ENCODE data around the gene CHMP3. TPM values are rescaled to one million over a fixed set of nuclear protein-coding genes. Genes with fewer than 3 reads are reported as not detected.
"Not testable (repeated sequence)": the region's sequence is repeated elsewhere in the genome, so short reads cannot be mapped to it uniquely, and the experiment has no call there.

Gene CHMP3
- total RNA-seq, 1 donor, result 76.0 TPM

DNA sequence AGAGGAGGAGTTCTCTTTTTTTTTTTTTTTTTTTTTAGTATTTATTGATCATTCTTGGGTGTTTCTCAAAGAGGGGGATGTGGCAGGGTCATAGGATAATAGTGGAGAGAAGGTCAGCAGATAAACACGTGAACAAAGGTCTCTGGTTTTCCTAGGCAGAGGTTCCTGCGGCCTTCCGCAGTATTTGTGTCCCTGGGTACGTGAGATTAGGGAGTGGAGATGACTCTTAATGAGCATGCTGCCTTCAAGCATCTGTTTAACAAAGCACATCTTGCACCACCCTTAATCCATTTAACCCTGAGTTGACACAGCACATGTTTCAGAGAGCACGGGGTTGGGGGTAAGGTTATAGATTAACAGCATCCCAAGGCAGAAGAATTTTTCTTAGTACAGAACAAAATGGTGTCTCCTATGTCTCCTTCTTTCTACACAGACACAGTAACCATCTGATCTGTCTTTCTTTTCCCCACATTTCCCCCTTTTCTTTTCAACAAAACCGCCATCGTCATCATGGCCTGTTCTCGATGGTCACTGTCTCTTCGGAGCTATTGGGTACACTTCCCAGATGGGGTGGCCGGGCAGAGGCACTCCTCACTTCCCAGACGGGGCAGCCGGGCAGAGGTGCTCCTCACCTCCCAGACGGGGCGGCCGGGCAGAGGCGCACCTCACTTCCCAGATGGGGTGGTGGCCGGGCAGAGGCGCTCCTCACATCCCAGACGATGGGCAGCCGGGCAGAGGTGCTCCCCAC is 14.9 kb downstream of the CHMP3 start:
- H3K4me3 ChIP-seq (ENCODE audit: insufficient read depth, low read length); H4K20me1 ChIP-seq (ENCODE audit: insufficient read depth, low read length); H3K27me3 ChIP-seq (ENCODE audit: insufficient read depth, low read length); H3K27ac ChIP-seq (ENCODE audit: low read depth, low read length); DNase-seq (ENCODE audit: insufficient read length, low spot score, missing footprints); H3K36me3 ChIP-seq (ENCODE audit: insufficient read depth, low read length); H3K4me1 ChIP-seq (ENCODE audit: insufficient read depth, low read length); H2AFZ ChIP-seq (ENCODE audit: low read length); H3K9me3 ChIP-seq (ENCODE audit: low read depth, low read length); H3K4me2 ChIP-seq (ENCODE audit: insufficient read depth, low read length): not testable (repeated sequence)
- H3K79me2 ChIP-seq (ENCODE audit: insufficient read depth, low read length), result peaks cover 29% of the 10 kb centered on the region

DNA sequence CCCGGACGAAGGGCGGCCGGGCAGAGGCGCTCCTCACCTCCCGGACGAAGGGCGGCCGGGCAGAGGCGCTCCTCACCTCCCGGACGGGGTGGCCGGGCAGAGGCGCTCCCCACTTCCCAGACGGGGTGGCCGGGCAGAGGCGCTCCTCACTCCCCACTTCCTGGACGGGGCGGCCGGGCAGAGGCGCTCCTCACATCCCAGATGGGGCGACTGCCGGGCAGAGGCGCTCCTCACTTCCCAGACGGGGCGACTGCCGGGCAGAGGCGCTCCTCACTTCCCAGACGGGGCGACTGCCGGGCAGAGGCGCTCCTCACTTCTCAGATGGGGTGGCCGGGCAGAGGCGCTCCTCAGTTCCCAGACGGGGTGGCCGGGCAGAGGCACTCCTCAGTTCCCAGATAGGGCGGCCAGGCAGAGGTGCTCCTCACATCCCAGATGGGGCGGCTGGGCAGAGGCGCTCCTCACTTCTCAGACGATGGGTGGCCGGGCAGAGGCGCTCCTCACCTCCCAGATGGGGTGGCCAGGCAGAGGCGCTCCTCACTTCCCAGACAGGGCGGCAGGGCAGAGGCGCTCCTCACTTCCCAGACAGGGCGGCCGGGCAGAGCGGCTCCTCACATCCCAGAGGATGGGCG is 17.8 kb downstream of the CHMP3 start:
- DNase-seq (ENCODE audit: insufficient read length, low spot score, missing footprints); H3K27me3 ChIP-seq (ENCODE audit: insufficient read depth, low read length); H3K36me3 ChIP-seq (ENCODE audit: insufficient read depth, low read length); H3K79me2 ChIP-seq (ENCODE audit: insufficient read depth, low read length); H3K4me1 ChIP-seq (ENCODE audit: insufficient read depth, low read length); H4K20me1 ChIP-seq (ENCODE audit: insufficient read depth, low read length); H3K27ac ChIP-seq (ENCODE audit: low read depth, low read length); H3K4me2 ChIP-seq (ENCODE audit: insufficient read depth, low read length); H3K9me3 ChIP-seq (ENCODE audit: low read depth, low read length); H2AFZ ChIP-seq (ENCODE audit: low read length); H3K4me3 ChIP-seq (ENCODE audit: insufficient read depth, low read length): not testable (repeated sequence)

DNA sequence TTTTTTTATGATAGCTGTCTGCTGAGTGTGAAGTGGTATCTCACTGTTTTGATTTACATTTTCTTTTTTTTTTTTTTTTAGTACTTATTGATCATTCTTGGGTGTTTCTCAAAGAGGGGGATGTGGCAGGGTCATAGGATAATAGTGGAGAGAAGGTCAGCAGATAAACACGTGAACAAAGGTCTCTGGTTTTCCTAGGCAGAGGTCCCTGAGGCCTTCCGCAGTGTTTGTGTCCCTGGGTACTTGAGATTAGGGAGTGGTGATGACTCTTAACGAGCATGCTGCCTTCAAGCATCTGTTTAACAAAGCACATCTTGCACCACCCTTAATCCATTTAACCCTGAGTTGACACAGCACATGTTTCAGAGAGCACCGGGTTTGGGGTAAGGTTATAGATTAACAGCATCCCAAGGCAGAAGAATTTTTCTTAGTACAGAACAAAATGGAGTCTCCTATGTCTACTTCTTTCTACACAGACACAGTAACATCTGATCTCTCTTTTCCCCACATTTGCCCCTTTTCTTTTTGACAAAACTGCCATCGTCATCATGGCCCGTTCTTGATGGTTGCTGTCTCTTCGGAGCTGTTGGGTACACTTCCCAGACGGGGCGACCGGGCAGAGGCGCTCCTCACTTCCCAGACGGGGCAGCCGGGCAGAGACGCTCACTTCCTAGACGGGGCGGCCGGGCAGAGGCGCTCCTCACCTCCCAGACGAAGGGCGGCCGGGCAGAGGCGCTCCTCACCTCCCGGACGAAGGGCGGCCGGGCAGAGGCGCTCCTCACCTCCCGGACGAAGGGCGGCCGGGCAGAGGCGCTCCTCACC is 18.8 kb downstream of the CHMP3 start:
- not testable (repeated sequence) for DNase-seq (ENCODE audit: insufficient read length, low spot score, missing footprints)

DNA sequence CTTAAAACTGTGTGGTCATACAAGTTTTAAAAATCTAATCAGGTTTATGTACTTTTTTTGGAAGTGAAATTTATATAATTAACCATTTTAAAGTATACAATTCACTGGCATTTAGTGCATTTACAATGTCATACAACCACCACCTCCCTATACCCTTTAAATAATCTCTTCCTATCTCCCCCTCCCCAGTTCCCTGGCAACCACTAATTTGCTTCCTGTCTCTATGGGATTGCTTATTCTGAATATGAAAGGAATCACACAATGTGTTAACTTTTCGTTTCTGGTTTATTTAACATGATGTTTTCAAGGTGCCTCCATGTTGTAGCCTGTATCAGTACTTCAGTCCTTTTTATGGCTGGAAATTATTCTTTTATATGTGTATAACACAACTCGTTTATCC is 19.4 kb downstream of the CHMP3 start:
- H3K4me3 ChIP-seq (ENCODE audit: insufficient read depth, low read length), result no peak overlapping the region
- no peak overlapping the region for H2AFZ ChIP-seq (ENCODE audit: low read length)
- no peaks in the 10 kb centered on the region for H3K9me3 ChIP-seq (ENCODE audit: low read depth, low read length)
- no peak for DNase-seq (ENCODE audit: insufficient read length, low spot score, missing footprints)
- H3K27me3 ChIP-seq (ENCODE audit: insufficient read depth, low read length), result no peaks in the 10 kb centered on the region
- no peak overlapping the region for H3K4me2 ChIP-seq (ENCODE audit: insufficient read depth, low read length)
- no peaks in the 10 kb centered on the region for H3K36me3 ChIP-seq (ENCODE audit: insufficient read depth, low read length)
- TF ChIP-seq, protein P1, sequence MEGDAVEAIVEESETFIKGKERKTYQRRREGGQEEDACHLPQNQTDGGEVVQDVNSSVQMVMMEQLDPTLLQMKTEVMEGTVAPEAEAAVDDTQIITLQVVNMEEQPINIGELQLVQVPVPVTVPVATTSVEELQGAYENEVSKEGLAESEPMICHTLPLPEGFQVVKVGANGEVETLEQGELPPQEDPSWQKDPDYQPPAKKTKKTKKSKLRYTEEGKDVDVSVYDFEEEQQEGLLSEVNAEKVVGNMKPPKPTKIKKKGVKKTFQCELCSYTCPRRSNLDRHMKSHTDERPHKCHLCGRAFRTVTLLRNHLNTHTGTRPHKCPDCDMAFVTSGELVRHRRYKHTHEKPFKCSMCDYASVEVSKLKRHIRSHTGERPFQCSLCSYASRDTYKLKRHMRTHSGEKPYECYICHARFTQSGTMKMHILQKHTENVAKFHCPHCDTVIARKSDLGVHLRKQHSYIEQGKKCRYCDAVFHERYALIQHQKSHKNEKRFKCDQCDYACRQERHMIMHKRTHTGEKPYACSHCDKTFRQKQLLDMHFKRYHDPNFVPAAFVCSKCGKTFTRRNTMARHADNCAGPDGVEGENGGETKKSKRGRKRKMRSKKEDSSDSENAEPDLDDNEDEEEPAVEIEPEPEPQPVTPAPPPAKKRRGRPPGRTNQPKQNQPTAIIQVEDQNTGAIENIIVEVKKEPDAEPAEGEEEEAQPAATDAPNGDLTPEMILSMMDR (IDR thresholded peaks at IDR 0.05; ENCODE audit: extremely low read depth, low read depth, low read length), result no peak
- H3K27ac ChIP-seq (ENCODE audit: low read depth, low read length), result no peak overlapping the region
- H3K79me2 ChIP-seq (ENCODE audit: insufficient read depth, low read length), result peaks cover 3% of the 10 kb centered on the region
- H3K4me1 ChIP-seq (ENCODE audit: insufficient read depth, low read length), result no peaks in the 10 kb centered on the region
- H4K20me1 ChIP-seq (ENCODE audit: insufficient read depth, low read length), result no peaks in the 10 kb centered on the region

More for the DNA sequence above, 18.8 kb downstream of the CHMP3 start:
- H3K4me1 ChIP-seq (ENCODE audit: insufficient read depth, low read length); H3K4me2 ChIP-seq (ENCODE audit: insufficient read depth, low read length); H3K36me3 ChIP-seq (ENCODE audit: insufficient read depth, low read length); H3K4me3 ChIP-seq (ENCODE audit: insufficient read depth, low read length); H3K79me2 ChIP-seq (ENCODE audit: insufficient read depth, low read length); H2AFZ ChIP-seq (ENCODE audit: low read length); H4K20me1 ChIP-seq (ENCODE audit: insufficient read depth, low read length); H3K27ac ChIP-seq (ENCODE audit: low read depth, low read length); H3K27me3 ChIP-seq (ENCODE audit: insufficient read depth, low read length); H3K9me3 ChIP-seq (ENCODE audit: low read depth, low read length): not testable (repeated sequence)

DNA sequence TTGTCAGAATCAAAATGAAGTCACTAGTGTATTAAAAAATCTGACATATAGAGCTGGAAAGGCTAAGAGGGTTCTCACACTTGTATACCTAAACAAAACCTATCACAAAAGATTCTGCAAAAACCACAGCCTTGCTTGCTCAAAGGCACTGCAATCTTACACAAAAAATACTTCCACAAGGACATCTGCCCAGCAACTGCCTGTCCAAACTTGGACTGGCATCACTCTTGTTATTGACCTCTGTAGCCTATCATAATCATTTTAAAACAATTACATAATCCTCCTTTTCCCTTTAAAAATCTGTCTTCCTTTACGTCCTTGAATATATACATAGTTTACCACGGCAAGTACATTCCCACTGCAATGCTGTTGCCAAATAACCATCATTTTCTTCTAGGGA is 19.9 kb downstream of the CHMP3 start:
- Histone ChIP-seq H3K4me2 (ENCODE audit: insufficient read depth, low read length) (no peak overlapping the region), H4K20me1 (ENCODE audit: insufficient read depth, low read length) (no peaks in the 10 kb centered on the region), H3K4me3 (ENCODE audit: insufficient read depth, low read length) (no peak overlapping the region), H3K4me1 (ENCODE audit: insufficient read depth, low read length) (no peaks in the 10 kb centered on the region), H3K79me2 (ENCODE audit: insufficient read depth, low read length) (peaks cover 3% of the 10 kb centered on the region), H3K27ac (ENCODE audit: low read depth, low read length) (no peak overlapping the region), H3K27me3 (ENCODE audit: insufficient read depth, low read length) (no peaks in the 10 kb centered on the region), H3K36me3 (ENCODE audit: insufficient read depth, low read length) (no peaks in the 10 kb centered on the region), H2AFZ (ENCODE audit: low read length) (no peak overlapping the region), H3K9me3 (ENCODE audit: low read depth, low read length) (no peaks in the 10 kb centered on the region)
- DNase-seq (ENCODE audit: insufficient read length, low spot score, missing footprints), result no peak
- TF ChIP-seq, protein P1 (IDR thresholded peaks at IDR 0.05; ENCODE audit: extremely low read depth, low read depth, low read length), result no peak

Data from osteoblast (primary cell).